ENCODE measurements around the gene ZNF562.

GRCh38 chr19:9721861-9722260, 47.0 kb upstream of the ZNF562 start:
- TF ChIP-seq EP300 (IDR thresholded peaks at IDR 0.05; ENCODE audit: borderline replicate concordance) (no peak), CEBPB (IDR thresholded peaks at IDR 0.05) (no peak), RAD21 (IDR thresholded peaks at IDR 0.05; ENCODE audit: low read depth) (no peak)

Data from Ishikawa (cell line).